Measurements from ENCODE around the gene SPOCK3.
"Not testable (repeated sequence)": the region's sequence is repeated elsewhere in the genome, so short reads cannot be mapped to it uniquely, and the experiment has no call there.

SPOCK3 gene

DNA sequence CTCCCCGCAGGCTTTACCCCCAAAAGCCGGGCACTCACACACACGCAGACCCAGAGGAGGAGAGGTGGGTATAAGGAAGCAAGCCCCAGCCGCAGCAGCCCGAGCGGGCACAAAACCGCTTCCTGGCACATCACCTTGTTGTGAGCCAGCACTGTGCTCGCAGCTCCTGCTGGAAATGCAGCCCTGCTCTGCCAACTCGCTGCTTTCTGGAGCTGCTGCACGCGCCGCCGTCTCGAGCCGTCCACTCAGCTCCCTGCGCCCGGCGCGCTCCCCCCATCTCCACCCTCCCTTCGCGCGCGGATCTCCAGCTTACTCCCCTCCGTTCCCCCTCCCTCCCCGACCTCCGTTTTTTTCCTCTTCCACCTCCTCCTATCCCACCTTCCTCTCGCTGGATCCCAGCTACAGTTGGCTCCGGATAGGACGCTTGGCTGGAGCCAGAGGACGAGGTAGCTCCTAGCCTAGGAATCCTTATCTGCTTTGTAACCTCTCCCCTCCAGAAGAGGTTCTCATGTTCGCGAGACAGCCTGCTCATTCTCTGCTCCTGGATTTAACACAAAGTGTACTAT, at the start of gene SPOCK3:
TSS of gene SPOCK3 (minus strand) at position 179 of the 566 bp plus-strand sequence.
- DNase-seq (ENCODE audit: low read depth), result no peak

- no peak for DNase-seq (ENCODE audit: low read depth)
Observed at GRCh38 chr4:167282171-167282864, 48.0 kb upstream of the SPOCK3 start.

GRCh38 chr4:167281545-167281944, 47.3 kb upstream of the SPOCK3 start:
- DNase-seq (ENCODE audit: low read depth), result not testable (repeated sequence)

DNA sequence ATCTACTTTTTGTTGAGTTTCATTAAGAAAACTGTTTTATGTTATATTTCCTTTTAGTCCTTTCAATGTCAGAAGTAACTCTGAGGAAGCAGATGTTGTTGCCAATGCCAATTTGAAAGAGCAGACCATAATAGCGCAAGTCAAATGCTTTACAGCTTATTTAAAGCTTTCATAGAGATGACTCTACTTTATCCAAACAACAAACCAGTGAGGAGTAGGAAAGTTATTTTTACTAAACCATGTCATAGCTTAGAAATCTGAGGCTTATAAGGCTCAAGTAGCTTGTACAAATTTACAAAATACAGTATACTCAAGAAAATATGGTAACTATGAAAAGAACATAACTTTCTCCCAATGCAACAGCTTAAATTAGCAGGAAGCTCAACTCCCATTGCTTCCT, 40.1 kb upstream of the SPOCK3 start:
- no peak for DNase-seq (ENCODE audit: low read depth)

DNA sequence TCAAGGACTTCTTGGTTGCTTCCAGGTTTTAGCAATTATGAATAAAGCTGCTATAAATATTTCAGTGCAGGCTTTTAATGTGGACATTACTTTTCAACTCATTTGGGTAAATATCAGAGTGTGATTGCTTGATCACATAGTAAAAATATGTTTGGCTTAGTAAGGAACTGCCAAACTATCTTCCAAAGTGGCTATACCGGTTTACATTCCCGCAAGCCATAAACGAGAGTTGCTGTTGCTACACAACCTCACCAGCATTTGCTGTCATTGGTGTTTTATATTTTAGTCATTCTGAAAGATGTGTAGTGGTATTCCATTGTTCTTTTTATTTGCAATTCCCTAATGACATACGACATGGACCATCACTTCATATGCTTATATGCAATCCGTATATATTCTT, 30.9 kb upstream of the SPOCK3 start:
- no peak for DNase-seq (ENCODE audit: low read depth)

- no peak for DNase-seq (ENCODE audit: low read depth)
Observed at GRCh38 chr4:167248271-167248670, 14.0 kb upstream of the SPOCK3 start.

- no peak for DNase-seq (ENCODE audit: low read depth)
Observed at GRCh38 chr4:167239627-167240026, 5.3 kb upstream of the SPOCK3 start.

- no peak for DNase-seq (ENCODE audit: low read depth)
Observed at GRCh38 chr4:167238226-167238625, 3.9 kb upstream of the SPOCK3 start.

- DNase-seq (ENCODE audit: low read depth), result no peak
Observed at GRCh38 chr4:167233685-167234315, 494 bp downstream of the SPOCK3 start.

DNA sequence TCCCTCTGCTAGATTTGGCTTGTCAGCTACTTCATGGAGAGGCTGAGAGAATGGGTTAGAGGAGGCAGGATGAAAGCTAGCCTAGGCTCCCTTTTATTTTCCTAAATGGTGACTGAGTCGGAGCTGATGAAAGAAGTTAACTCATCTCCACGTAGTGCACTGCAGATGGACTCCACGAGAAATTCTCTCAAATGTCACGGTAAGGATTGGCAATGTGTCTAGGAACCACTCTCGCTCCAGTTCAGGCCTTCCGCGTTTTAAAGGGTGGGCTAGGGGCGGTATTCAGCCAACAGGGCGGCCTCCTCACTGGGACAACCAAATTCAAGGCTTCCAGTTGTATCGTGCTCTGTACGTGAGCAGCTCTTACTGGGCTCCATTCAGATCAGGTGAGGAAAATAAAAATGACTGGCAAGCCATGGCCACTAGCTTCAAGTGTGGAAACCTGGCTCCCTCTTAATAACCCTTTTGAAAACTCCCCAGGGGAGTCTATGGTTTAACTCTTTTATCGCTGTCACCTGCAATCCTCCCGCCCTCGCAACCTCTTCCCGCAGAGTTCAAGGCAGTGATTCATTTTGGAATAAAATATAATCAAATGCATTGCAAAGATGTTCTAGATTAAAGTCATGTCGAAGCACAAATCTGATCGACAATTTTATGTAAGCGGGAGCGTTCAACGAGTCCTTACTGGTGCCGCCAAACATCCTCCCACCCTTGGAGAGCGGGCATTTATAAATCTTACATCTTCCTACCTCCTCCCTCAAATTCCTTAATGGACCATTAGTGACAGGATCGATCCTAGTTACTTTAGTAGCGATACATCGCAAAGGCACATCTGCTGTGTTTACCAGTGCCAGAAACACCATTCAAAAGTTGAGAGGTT, 1.2 kb downstream of the SPOCK3 start:
- no peak for DNase-seq (ENCODE audit: low read depth)

- DNase-seq (ENCODE audit: low read depth), result no peak
Observed at GRCh38 chr4:167230744-167231143, 3.5 kb downstream of the SPOCK3 start.

DNA sequence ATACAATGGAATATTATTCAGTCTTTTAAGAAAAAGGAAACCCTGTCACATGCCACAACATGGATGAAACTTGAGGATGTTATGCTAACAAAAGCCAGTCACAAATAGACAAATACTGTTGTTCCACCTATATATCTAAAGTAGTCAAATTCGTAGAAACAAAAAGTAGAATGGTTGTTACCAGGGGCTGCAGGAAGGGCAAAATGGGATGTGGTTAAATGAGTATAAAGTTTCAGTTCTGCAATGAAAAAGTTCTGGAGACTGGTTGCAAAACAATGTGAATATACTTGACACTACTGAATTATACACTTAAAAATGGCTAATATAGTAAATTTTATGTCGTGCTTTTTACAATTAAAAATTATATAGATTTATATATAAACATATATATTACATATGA, 12.2 kb downstream of the SPOCK3 start:
- no peak for DNase-seq (ENCODE audit: low read depth)

GRCh38 chr4:167221084-167221483, 13.2 kb downstream of the SPOCK3 start:
- DNase-seq (ENCODE audit: low read depth), result no peak

GRCh38 chr4:167218022-167218608, 16.2 kb downstream of the SPOCK3 start:
- DNase-seq (ENCODE audit: low read depth), result no peak

- no peak for DNase-seq (ENCODE audit: low read depth)
Observed at GRCh38 chr4:167216783-167217182, 17.5 kb downstream of the SPOCK3 start.

- no peak for DNase-seq (ENCODE audit: low read depth)
Observed at GRCh38 chr4:167210166-167210565, 24.1 kb downstream of the SPOCK3 start.

- no peak for DNase-seq (ENCODE audit: low read depth)
Observed at GRCh38 chr4:167196344-167197012, 37.8 kb downstream of the SPOCK3 start.

GRCh38 chr4:167190379-167190778, 43.9 kb downstream of the SPOCK3 start:
- DNase-seq (ENCODE audit: low read depth), result no peak

- no peak for DNase-seq (ENCODE audit: low read depth)
Observed at GRCh38 chr4:167185465-167185864, 48.8 kb downstream of the SPOCK3 start.

DNA sequence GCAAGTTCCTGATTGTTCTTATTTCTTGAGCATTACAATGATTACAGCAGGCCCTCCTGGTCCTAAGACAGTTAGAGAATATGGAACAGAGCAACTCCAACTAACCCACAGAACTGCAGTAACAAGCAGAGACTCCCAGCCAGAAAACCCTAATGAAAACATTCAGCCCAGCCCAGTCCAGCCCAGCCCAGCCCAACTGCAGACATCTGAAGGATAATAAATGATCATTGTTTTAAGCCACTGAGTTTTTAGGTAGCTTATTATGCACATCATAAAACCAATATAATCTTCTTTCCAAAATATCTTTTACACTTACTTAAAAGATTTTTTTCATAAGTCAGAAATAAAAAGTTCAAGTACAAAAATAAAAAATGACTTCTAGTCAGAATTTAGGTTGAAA, 51.3 kb downstream of the SPOCK3 start:
- no peak for DNase-seq (ENCODE audit: low read depth)

DNA sequence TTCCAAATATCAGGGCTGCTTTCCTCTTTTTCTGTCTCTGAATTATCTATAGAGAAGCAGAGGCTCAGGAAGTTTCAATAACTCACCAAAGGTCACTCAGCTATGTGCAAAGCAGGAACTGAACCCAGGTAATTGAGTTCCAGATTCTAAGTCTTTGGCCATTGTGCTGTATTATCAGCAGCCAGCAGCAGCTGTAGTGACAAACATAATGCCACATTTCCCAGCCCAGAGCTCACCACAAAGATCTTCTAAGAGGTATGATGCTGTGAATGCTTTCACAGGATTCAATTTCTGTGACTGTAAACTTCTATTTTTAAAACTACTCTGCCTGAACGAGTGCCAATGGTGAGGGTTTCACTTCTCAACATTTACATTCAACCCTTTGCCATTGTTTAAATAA, 56.4 kb downstream of the SPOCK3 start:
- no peak for DNase-seq (ENCODE audit: low read depth)
